Loucy (cell line): ENCODE data around the gene LRRTM1.

ENCODE experiments used
- H2AFZ ChIP-seq: fragments of 200-600 bp; sonication (generic); 2 replicates; pipeline ENCODE4 v1.6.0; 2016; ENCODE audit warnings: antibody characterized with exemption, mild to moderate bottlenecking, low read length, moderate library complexity
- H3F3A ChIP-seq: fragments of 200-600 bp; 2 replicates; pipeline ENCODE4 v1.6.0; 2016; ENCODE audit warnings: antibody characterized with exemption, low read depth, mild to moderate bottlenecking
- H3K27me3 ChIP-seq: fragments of 200-600 bp; sonication (generic); 2 replicates; pipeline ENCODE4 v1.6.1; 2014; ENCODE audit warnings: low read length, mild to moderate bottlenecking; ENCODE audit not compliant: insufficient read depth, poor library complexity, severe bottlenecking
- H3K36me3 ChIP-seq: fragments of 200-600 bp; sonication (generic); 2 replicates; pipeline ENCODE4 v1.6.1; 2016; ENCODE audit warnings: low read length; ENCODE audit not compliant: insufficient read depth
- H3K4me1 ChIP-seq: fragments of 200-600 bp; sonication (generic); 2 replicates; pipeline ENCODE4 v1.5.1; 2014; ENCODE audit warnings: low read length, mild to moderate bottlenecking; ENCODE audit not compliant: insufficient read depth, poor library complexity, severe bottlenecking
- H3K4me2 ChIP-seq: fragments of 200-600 bp; sonication (generic); 2 replicates; pipeline ENCODE4 v1.6.0; 2014; ENCODE audit warnings: antibody characterized with exemption, low read length, low read depth, mild to moderate bottlenecking; ENCODE audit not compliant: poor library complexity, severe bottlenecking
- H3K4me3 ChIP-seq: fragments of 200-600 bp; sonication (generic); 2 replicates; pipeline ENCODE4 v1.5.1; 2014; ENCODE audit warnings: low read length, mild to moderate bottlenecking, mixed read lengths; ENCODE audit not compliant: poor library complexity, severe bottlenecking
- H3K79me2 ChIP-seq: fragments of 200-600 bp; sonication (generic); 2 replicates; pipeline ENCODE4 v1.6.1; 2014; ENCODE audit warnings: low read length; ENCODE audit not compliant: insufficient read depth
- H3K9ac ChIP-seq: fragments of 200-600 bp; sonication (generic); 2 replicates; pipeline ENCODE4 v1.6.0; 2014; ENCODE audit warnings: mild to moderate bottlenecking, low read depth, low read length, moderate library complexity; ENCODE audit not compliant: poor library complexity, severe bottlenecking
- H3K9me2 ChIP-seq: fragments of 200-600 bp; sonication (generic); replicated peaks from 2 replicates; pipeline ENCODE4 v1.6.1; 2016; ENCODE audit warnings: low read depth, low read length, mixed read lengths
- H3K9me3 ChIP-seq: fragments of 200-600 bp; sonication (generic); 2 replicates; pipeline ENCODE4 v1.6.1; 2014; ENCODE audit warnings: mild to moderate bottlenecking, antibody characterized with exemption, low read length, low read depth; ENCODE audit not compliant: insufficient read depth
- H4K20me1 ChIP-seq: fragments of 200-600 bp; sonication (generic); 2 replicates; pipeline ENCODE4 v1.6.0; 2014; ENCODE audit warnings: antibody characterized with exemption, low read length, mild to moderate bottlenecking; ENCODE audit not compliant: insufficient read depth, poor library complexity, severe bottlenecking
- EZH2phosphoT487 ChIP-seq: fragments of 200-600 bp; IDR thresholded peaks from 2 replicates; pipeline ENCODE4 v1.6.1; 2018; ENCODE audit warnings: antibody characterized with exemption, mild to moderate bottlenecking, moderate library complexity, borderline replicate concordance
- TF ChIP-seq, protein P1 (sequence below): fragments of 200-600 bp; sonication (generic); conservative IDR thresholded peaks from 2 replicates; pipeline ENCODE4 v1.5.1; 2014; ENCODE audit warnings: mild to moderate bottlenecking, antibody characterized with exemption, low read length

Gene LRRTM1

DNA sequence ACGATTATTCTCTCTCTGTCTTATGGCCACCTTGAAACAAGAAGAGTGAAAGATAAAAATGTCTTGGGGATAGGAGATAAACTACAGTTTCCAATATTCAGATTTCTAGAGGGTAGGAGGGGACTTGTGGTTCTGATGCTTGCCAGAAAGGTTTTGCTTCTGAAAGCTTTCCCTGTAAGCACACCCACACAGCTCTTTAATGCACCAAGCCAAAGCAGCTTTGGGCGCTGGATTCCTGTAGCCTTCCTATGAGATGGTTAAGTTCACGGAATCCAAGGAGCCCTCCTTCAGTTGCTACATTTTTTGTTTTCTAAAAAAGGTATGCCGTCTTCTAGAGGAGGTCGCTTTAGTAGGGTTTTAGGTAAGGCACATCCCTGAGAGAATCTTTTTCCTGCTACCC lies 4.9 kb downstream of the LRRTM1 start:
- Histone ChIP-seq H3K4me3 (no peak overlapping the region), H3K9ac (no peak overlapping the region), H3K4me1 (no peaks in the 10 kb centered on the region), H3K9me3 (no peaks in the 10 kb centered on the region), H2AFZ (no peak overlapping the region), H3F3A (no peaks in the 10 kb centered on the region), H3K79me2 (no peaks in the 10 kb centered on the region), H3K4me2 (no peak overlapping the region), H3K36me3 (no peaks in the 10 kb centered on the region), H4K20me1 (no peaks in the 10 kb centered on the region), H3K9me2 (no peaks in the 10 kb centered on the region), H3K27me3 (no peaks in the 10 kb centered on the region)
- TF ChIP-seq, protein P1, sequence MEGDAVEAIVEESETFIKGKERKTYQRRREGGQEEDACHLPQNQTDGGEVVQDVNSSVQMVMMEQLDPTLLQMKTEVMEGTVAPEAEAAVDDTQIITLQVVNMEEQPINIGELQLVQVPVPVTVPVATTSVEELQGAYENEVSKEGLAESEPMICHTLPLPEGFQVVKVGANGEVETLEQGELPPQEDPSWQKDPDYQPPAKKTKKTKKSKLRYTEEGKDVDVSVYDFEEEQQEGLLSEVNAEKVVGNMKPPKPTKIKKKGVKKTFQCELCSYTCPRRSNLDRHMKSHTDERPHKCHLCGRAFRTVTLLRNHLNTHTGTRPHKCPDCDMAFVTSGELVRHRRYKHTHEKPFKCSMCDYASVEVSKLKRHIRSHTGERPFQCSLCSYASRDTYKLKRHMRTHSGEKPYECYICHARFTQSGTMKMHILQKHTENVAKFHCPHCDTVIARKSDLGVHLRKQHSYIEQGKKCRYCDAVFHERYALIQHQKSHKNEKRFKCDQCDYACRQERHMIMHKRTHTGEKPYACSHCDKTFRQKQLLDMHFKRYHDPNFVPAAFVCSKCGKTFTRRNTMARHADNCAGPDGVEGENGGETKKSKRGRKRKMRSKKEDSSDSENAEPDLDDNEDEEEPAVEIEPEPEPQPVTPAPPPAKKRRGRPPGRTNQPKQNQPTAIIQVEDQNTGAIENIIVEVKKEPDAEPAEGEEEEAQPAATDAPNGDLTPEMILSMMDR, result no peak
- TF ChIP-seq EZH2phosphoT487, result no peak

DNA sequence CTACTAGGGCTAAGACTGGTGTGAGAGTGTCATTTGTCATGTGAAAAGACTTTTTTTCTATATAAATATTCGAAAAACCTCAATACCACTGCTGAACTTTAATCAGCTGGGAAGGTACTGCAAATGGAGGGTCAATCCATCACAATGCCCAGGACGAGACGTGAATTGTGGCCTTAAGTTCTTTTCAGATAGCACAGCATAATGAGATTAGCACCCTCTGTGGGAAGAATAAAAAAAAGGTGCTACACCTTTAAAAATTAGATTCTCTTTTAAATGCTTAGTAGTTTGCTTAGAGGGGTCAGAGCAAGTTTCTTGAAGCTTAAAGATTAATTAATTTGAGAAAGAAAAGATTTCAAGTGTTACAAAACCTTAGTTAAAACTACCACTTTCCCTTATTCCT lies 5.6 kb downstream of the LRRTM1 start:
- Histone ChIP-seq H3K9ac (no peak overlapping the region), H3K27me3 (no peaks in the 10 kb centered on the region), H4K20me1 (no peaks in the 10 kb centered on the region), H3K36me3 (no peaks in the 10 kb centered on the region), H3K9me2 (no peaks in the 10 kb centered on the region), H3K79me2 (no peaks in the 10 kb centered on the region), H3K4me1 (no peaks in the 10 kb centered on the region), H2AFZ (no peak overlapping the region), H3K9me3 (no peaks in the 10 kb centered on the region), H3F3A (no peaks in the 10 kb centered on the region), H3K4me2 (no peak overlapping the region), H3K4me3 (no peak overlapping the region)
- TF ChIP-seq, protein P1, result no peak
- TF ChIP-seq EZH2phosphoT487, result no peak

DNA sequence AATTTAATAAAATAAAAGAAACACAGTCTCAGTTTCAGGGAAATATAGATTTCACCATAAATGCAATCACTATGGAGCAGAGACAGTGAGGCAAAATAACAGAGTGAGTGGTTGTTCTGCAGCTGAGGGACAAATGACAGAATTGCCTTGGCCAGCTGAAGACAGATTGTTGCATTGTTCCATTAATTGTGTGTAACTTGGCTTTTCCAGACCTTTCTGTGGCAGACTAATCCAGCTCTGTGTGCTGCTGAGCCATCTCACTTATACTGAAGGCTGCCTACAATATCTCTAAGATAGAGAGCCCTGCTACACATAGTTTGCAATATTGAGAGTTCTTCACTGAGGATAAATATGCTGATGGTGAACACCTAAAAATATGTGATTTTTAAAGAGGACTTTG lies 11.5 kb downstream of the LRRTM1 start:
- TF ChIP-seq EZH2phosphoT487, result no peak
- TF ChIP-seq, protein P1, result no peak
- Histone ChIP-seq H3K36me3 (no peaks in the 10 kb centered on the region), H3K4me3 (no peak overlapping the region), H3F3A (no peaks in the 10 kb centered on the region), H3K9ac (no peak overlapping the region), H3K27me3 (no peaks in the 10 kb centered on the region), H2AFZ (no peak overlapping the region), H3K4me2 (no peak overlapping the region), H3K4me1 (no peaks in the 10 kb centered on the region), H3K9me2 (no peaks in the 10 kb centered on the region), H4K20me1 (no peaks in the 10 kb centered on the region), H3K79me2 (no peaks in the 10 kb centered on the region), H3K9me3 (no peaks in the 10 kb centered on the region)
